Activated T-helper 2 cell treated with anti-CD3 and anti-CD28 coated beads, Interferon-gamma antibody, Interleukin-2, Interleukin-4, amounts not matched to agents 10 μg/mL and 5 μg/mL and 100 μg/mL, durations not matched to agents 14 hours and 24 hours and 36 hours (primary cell): ENCODE results near the gene ROCK2. TPM values are rescaled to one million over a fixed set of nuclear protein-coding genes. Genes with fewer than 3 reads are reported as not detected.

Experiments
- DNase-seq: peaks from one replicate; pipeline ENCODE4 v3.0.0; 2021; ENCODE audit warnings: low spot score
- H3K27ac Mint-ChIP-seq: one replicate; pipeline ENCODE4 v1.8.0; 2021; ENCODE audit warnings: mixed read lengths
- H3K27me3 Mint-ChIP-seq: one replicate; pipeline ENCODE4 v1.8.0; 2021; ENCODE audit warnings: low read depth, mixed read lengths
- H3K36me3 Mint-ChIP-seq: one replicate; pipeline ENCODE4 v1.8.0; 2021; ENCODE audit warnings: low read depth, mixed read lengths
- H3K4me1 Mint-ChIP-seq: one replicate; pipeline ENCODE4 v1.8.0; 2021; ENCODE audit warnings: low read depth, mixed read lengths
- H3K4me3 Mint-ChIP-seq: one replicate; pipeline ENCODE4 v1.8.0; 2021; ENCODE audit warnings: low read depth, mild to moderate bottlenecking, moderate library complexity, mixed read lengths
- H3K9me3 Mint-ChIP-seq: one replicate; pipeline ENCODE4 v1.8.0; 2021; ENCODE audit warnings: mixed read lengths
- intact Hi-C: fragments of 100-400 bp; cut with micrococcal nuclease; formaldehyde crosslinking; loops from one replicate; pipeline ENCODE4 v1.15.1; 2023
- total RNA-seq: library from RNA; stranded (reverse); gene quantifications from 2 replicates; pipeline ENCODE4 v1.2.3, GENCODE V29; 2022

The ROCK2 gene
- total RNA-seq, 1 donor from 2014 or later: 20.6 TPM

DNA sequence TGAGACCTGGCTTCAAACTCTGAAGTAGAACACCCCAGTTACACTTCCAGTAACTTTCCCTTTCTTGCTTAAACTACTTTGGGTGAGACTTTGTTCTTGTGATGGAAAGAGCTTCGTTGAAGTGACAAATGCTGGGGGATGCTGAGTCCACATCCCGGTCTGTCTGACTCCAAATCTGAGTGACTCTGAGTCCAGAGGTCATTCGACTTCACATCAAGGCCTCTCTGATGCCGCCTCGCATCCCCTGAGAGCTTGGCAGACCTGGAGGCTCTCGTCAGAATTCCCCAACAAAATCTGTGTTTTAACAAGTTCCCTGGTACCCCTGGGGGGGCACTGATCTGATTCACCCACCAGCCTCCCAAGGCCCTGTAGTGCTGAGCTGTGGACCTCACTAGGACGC is 31.6 kb upstream of the ROCK2 start:
- no peak overlapping the region for H3K27ac Mint-ChIP-seq

GRCh38 chr2:11375689-11376027 is 31.2 kb upstream of the ROCK2 start:
- no peaks in the 10 kb centered on the region for H3K4me1 Mint-ChIP-seq
- H3K4me3 Mint-ChIP-seq: no peak overlapping the region
- intact Hi-C loops: no loop called here
- H3K27ac Mint-ChIP-seq: no peak overlapping the region
- no peaks in the 10 kb centered on the region for H3K9me3 Mint-ChIP-seq
- DNase-seq: no peak
- H3K36me3 Mint-ChIP-seq: no peaks in the 10 kb centered on the region
- H3K27me3 Mint-ChIP-seq: no peaks in the 10 kb centered on the region

More for the DNA sequence above, 31.6 kb upstream of the ROCK2 start:
- intact Hi-C loops: no loop called here
- H3K27me3 Mint-ChIP-seq: no peaks in the 10 kb centered on the region
- no peak overlapping the region for H3K4me3 Mint-ChIP-seq
- H3K4me1 Mint-ChIP-seq: no peaks in the 10 kb centered on the region
- H3K36me3 Mint-ChIP-seq: no peaks in the 10 kb centered on the region
- no peak for DNase-seq
- H3K9me3 Mint-ChIP-seq: no peaks in the 10 kb centered on the region

- no peaks in the 10 kb centered on the region for H3K27me3 Mint-ChIP-seq
- H3K4me3 Mint-ChIP-seq: no peak overlapping the region
- intact Hi-C loops: no loop called here
- H3K36me3 Mint-ChIP-seq: no peaks in the 10 kb centered on the region
- DNase-seq: no peak
- H3K27ac Mint-ChIP-seq: no peak overlapping the region
- H3K4me1 Mint-ChIP-seq: no peaks in the 10 kb centered on the region
- H3K9me3 Mint-ChIP-seq: no peaks in the 10 kb centered on the region
Measured at GRCh38 chr2:11375025-11375688, 30.7 kb upstream of the ROCK2 start.

DNA sequence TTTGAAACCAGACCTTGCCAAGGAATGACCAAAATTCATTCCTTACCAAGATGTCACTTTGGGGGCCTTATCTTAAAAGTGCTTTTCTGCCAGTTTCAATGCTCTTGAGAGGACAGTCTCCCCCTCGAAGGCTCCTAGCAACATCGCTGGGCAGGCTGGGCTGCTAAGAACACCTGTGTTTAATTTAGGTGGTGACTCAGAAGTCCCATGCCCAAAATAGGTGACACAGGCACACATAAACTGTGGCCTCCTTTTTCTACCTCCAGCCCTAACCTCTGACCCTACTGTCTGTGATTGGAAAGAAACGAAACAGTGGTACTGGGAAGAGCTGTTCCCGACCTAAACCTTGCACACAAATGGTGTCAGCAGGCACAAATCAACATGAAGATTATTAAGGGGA is 28.7 kb upstream of the ROCK2 start:
- H3K4me1 Mint-ChIP-seq: no peaks in the 10 kb centered on the region
- no peaks in the 10 kb centered on the region for H3K27me3 Mint-ChIP-seq
- H3K27ac Mint-ChIP-seq: no peak overlapping the region
- H3K36me3 Mint-ChIP-seq: no peaks in the 10 kb centered on the region
- intact Hi-C loops: no loop called here
- H3K4me3 Mint-ChIP-seq: no peak overlapping the region
- no peak for DNase-seq
- no peaks in the 10 kb centered on the region for H3K9me3 Mint-ChIP-seq

- Mint-ChIP-seq H3K36me3 (no peaks in the 10 kb centered on the region), H3K27me3 (peaks cover 2% of the 10 kb centered on the region), H3K27ac (no peak overlapping the region), H3K9me3 (no peaks in the 10 kb centered on the region), H3K4me3 (no peak overlapping the region), H3K4me1 (no peaks in the 10 kb centered on the region)
- intact Hi-C loops: no loop called here
- no peak for DNase-seq
Measured at GRCh38 chr2:11371092-11371937, 26.9 kb upstream of the ROCK2 start.

GRCh38 chr2:11370377-11371091 is 26.1 kb upstream of the ROCK2 start:
- DNase-seq: no peak
- H3K9me3 Mint-ChIP-seq: no peaks in the 10 kb centered on the region
- H3K27ac Mint-ChIP-seq: no peak overlapping the region
- intact Hi-C loops: no loop called here
- no peak overlapping the region for H3K4me3 Mint-ChIP-seq
- H3K36me3 Mint-ChIP-seq: no peaks in the 10 kb centered on the region
- H3K4me1 Mint-ChIP-seq: no peaks in the 10 kb centered on the region
- peaks cover 2% of the 10 kb centered on the region for H3K27me3 Mint-ChIP-seq

GRCh38 chr2:11368059-11368572 is 23.7 kb upstream of the ROCK2 start:
- Mint-ChIP-seq H3K9me3 (no peaks in the 10 kb centered on the region), H3K27me3 (peaks cover 4% of the 10 kb centered on the region), H3K4me1 (no peaks in the 10 kb centered on the region), H3K4me3 (no peak overlapping the region), H3K36me3 (no peaks in the 10 kb centered on the region), H3K27ac (no peak overlapping the region)
- intact Hi-C loops: no loop called here
- DNase-seq: no peak

GRCh38 chr2:11367170-11367730 is 22.8 kb upstream of the ROCK2 start:
- intact Hi-C loops: no loop called here
- Mint-ChIP-seq H3K36me3 (no peaks in the 10 kb centered on the region), H3K4me3 (no peak overlapping the region), H3K9me3 (no peaks in the 10 kb centered on the region), H3K27me3 (peaks cover 4% of the 10 kb centered on the region), H3K4me1 (no peaks in the 10 kb centered on the region), H3K27ac (no peak overlapping the region)
- DNase-seq: no peak

GRCh38 chr2:11366326-11366741 is 21.9 kb upstream of the ROCK2 start:
- no peak for DNase-seq
- intact Hi-C loops: no loop called here
- no peaks in the 10 kb centered on the region for H3K9me3 Mint-ChIP-seq
- peaks cover 4% of the 10 kb centered on the region for H3K27me3 Mint-ChIP-seq
- H3K4me3 Mint-ChIP-seq: no peak overlapping the region
- no peaks in the 10 kb centered on the region for H3K4me1 Mint-ChIP-seq
- H3K27ac Mint-ChIP-seq: no peak overlapping the region
- H3K36me3 Mint-ChIP-seq: no peaks in the 10 kb centered on the region

- H3K9me3 Mint-ChIP-seq: no peaks in the 10 kb centered on the region
- no peak for DNase-seq
Measured at GRCh38 chr2:11365096-11365879, 20.9 kb upstream of the ROCK2 start.

DNA sequence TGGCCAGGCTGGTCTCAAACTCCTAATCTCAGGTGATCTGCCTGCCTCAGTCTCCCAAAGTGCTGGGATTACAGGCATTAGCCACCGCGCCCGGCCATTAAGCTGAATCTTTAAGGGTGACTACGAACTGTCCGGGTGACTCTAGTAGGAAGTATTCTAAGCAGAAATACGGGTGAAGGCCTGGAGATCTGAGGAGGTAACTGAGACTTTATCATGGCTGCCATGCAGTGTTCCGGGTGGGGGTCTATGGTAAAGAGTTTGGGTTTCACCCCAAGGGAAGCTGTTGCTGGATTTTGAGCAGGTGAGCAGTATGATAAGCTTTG is 20.1 kb upstream of the ROCK2 start:
- Mint-ChIP-seq H3K4me3 (no peak overlapping the region), H3K36me3 (no peaks in the 10 kb centered on the region), H3K4me1 (no peaks in the 10 kb centered on the region), H3K9me3 (no peaks in the 10 kb centered on the region), H3K27me3 (peaks cover 4% of the 10 kb centered on the region), H3K27ac (no peak overlapping the region)
- intact Hi-C loops: no loop called here
- DNase-seq: no peak

More at GRCh38 chr2:11365096-11365879, 20.9 kb upstream of the ROCK2 start:
- peaks cover 4% of the 10 kb centered on the region for H3K27me3 Mint-ChIP-seq
- H3K4me1 Mint-ChIP-seq: no peaks in the 10 kb centered on the region
- no peaks in the 10 kb centered on the region for H3K36me3 Mint-ChIP-seq
- H3K27ac Mint-ChIP-seq: no peak overlapping the region
- H3K4me3 Mint-ChIP-seq: no peak overlapping the region
- intact Hi-C loops: no loop called here

DNA sequence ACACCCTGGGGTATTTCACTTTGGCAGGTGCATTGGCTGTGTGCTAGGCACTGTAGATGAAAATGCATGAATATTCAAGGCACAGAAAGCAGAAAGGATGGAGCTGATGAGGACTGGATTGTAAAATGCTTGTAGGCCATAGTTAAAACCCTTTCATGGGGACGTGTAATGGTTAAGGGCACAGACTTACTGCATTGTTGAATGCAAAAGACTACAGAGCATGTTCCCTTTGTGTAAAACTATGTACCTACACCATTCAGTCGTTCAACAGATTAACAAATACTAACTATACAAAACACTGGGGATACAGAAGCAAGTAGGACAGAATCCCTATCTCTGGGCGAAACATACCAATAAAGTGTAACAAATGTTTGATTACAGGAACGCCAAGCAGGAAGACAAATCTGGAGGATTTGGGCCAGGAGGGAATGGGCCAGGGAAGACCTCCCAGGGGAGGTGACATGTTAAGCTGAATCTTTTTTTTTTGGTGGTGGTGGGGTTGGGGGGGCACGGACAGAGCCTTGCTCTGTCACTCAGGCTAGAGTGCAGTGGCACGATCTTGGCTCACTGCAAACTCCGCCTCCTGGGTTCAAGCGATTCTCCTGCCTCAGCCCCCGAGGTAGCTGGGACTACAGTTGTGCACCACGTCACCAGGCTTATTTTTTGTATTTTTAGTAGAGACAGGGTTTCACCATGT is 19.6 kb upstream of the ROCK2 start:
- Mint-ChIP-seq H3K36me3 (no peaks in the 10 kb centered on the region), H3K27me3 (peaks cover 4% of the 10 kb centered on the region), H3K27ac (no peak overlapping the region), H3K4me3 (no peak overlapping the region), H3K4me1 (no peaks in the 10 kb centered on the region), H3K9me3 (no peaks in the 10 kb centered on the region)
- intact Hi-C loops: no loop called here
- no peak for DNase-seq
